Ascending aorta (tissue), 2 donors: ENCODE results near the gene MMP3. TPM values are rescaled to one million over a fixed set of nuclear protein-coding genes. Genes with fewer than 3 reads are reported as not detected.

ENCODE experiments used
- DNase-seq, 2 donors: peaks; one replicate each; pipeline ENCODE4 v3.0.0-alpha.2; 2019; ENCODE audit warnings: low spot score in 2 of 2
- H3K27ac ChIP-seq, 2 donors: fragments of 200-600 bp; sonication (generic); one replicate each; pipeline ENCODE4 v1.5.1; 2016 to 2017; ENCODE audit warnings: mild to moderate bottlenecking in 1 of 2
- H3K27me3 ChIP-seq: fragments of 200-600 bp; sonication (generic); one replicate; pipeline ENCODE4 v1.5.1; 2017
- H3K36me3 ChIP-seq, 2 donors: fragments of 200-600 bp; sonication (generic); one replicate each; pipeline ENCODE4 v1.5.1; 2016
- H3K4me1 ChIP-seq, 2 donors: fragments of 200-600 bp; sonication (generic); one replicate each; pipeline ENCODE4 v1.5.1; 2016 to 2017; ENCODE audit warnings: mild to moderate bottlenecking in 1 of 2
- H3K4me3 ChIP-seq, 2 donors: fragments of 200-600 bp; sonication (generic); one replicate each; pipeline ENCODE4 v1.5.1; 2016 to 2017; ENCODE audit warnings: mild to moderate bottlenecking in 1 of 2
- H3K9me3 ChIP-seq, 2 donors: fragments of 200-600 bp; sonication (generic); one replicate each; pipeline ENCODE4 v1.5.1; 2016
- CTCF ChIP-seq, 3 experiments: fragments of 200-600 bp in 2 of 3; fragments of 450-650 bp in 1 of 3; sonication (generic) in 2 of 3; IDR thresholded peaks; one replicate each; pipeline ENCODE4 v1.5.1; 2016 to 2019; ENCODE audit warnings: antibody characterized with exemption in 3 of 3, mild to moderate bottlenecking in 1 of 3, moderate library complexity in 1 of 3
- intact Hi-C: fragments of 100-400 bp; cut with DNase I; formaldehyde crosslinking; loops from one replicate; pipeline ENCODE4 v1.15.1; 2023
- total RNA-seq: library from RNA; depleted of rRNA; stranded (reverse); fragments of >200 nt; gene quantifications from one replicate; pipeline ENCODE4 v1.1.0, GENCODE V29; 2016

MMP3 gene
- total RNA-seq, 1 donor from 2014 or later = not detected

GRCh38 chr11:102840018-102840417 is 3.4 kb downstream of the MMP3 start:
- TF ChIP-seq CTCF (IDR thresholded peaks at IDR 0.05) = no peak
- intact Hi-C loops = no loop called here
- no peak overlapping the region for H3K27ac ChIP-seq
- H3K4me3 ChIP-seq = no peak overlapping the region
- no peaks in the 10 kb centered on the region for H3K9me3 ChIP-seq
- no peaks in the 10 kb centered on the region for H3K36me3 ChIP-seq
- DNase-seq = no peak
- H3K4me1 ChIP-seq = no peaks in the 10 kb centered on the region
- H3K27me3 ChIP-seq = no peaks in the 10 kb centered on the region

- Histone ChIP-seq H3K4me3 (no peak overlapping the region), H3K36me3 (no peaks in the 10 kb centered on the region), H3K27me3 (no peaks in the 10 kb centered on the region), H3K4me1 (no peaks in the 10 kb centered on the region), H3K9me3 (no peaks in the 10 kb centered on the region), H3K27ac (no peak overlapping the region)
- intact Hi-C loops = no loop called here
- no peak for TF ChIP-seq CTCF (IDR thresholded peaks at IDR 0.05)
- no peak for DNase-seq
Measured at GRCh38 chr11:102837646-102838045, 5.8 kb downstream of the MMP3 start.

GRCh38 chr11:102837156-102837555 is 6.3 kb downstream of the MMP3 start:
- no peak for TF ChIP-seq CTCF (IDR thresholded peaks at IDR 0.05)
- intact Hi-C loops = no loop called here
- no peaks in the 10 kb centered on the region for H3K27me3 ChIP-seq
- H3K4me3 ChIP-seq = no peak overlapping the region
- no peaks in the 10 kb centered on the region for H3K9me3 ChIP-seq
- DNase-seq = no peak
- no peak overlapping the region for H3K27ac ChIP-seq
- no peaks in the 10 kb centered on the region for H3K36me3 ChIP-seq
- H3K4me1 ChIP-seq = no peaks in the 10 kb centered on the region

GRCh38 chr11:102836290-102836875 is 7.0 kb downstream of the MMP3 start:
- Histone ChIP-seq H3K27me3 (no peaks in the 10 kb centered on the region), H3K9me3 (no peaks in the 10 kb centered on the region), H3K36me3 (no peaks in the 10 kb centered on the region), H3K4me3 (no peak overlapping the region), H3K27ac (no peak overlapping the region), H3K4me1 (no peaks in the 10 kb centered on the region)
- DNase-seq = no peak
- TF ChIP-seq CTCF (IDR thresholded peaks at IDR 0.05) = no peak
- intact Hi-C loops = no loop called here

- no peak overlapping the region for H3K4me3 ChIP-seq
- H3K27me3 ChIP-seq = no peaks in the 10 kb centered on the region
- intact Hi-C loops = no loop called here
- no peak overlapping the region for H3K27ac ChIP-seq
- H3K9me3 ChIP-seq = no peaks in the 10 kb centered on the region
- no peaks in the 10 kb centered on the region for H3K36me3 ChIP-seq
- no peak for TF ChIP-seq CTCF (IDR thresholded peaks at IDR 0.05)
- no peak for DNase-seq
- no peaks in the 10 kb centered on the region for H3K4me1 ChIP-seq
Measured at GRCh38 chr11:102833731-102834130, 9.7 kb downstream of the MMP3 start.

- no peaks in the 10 kb centered on the region for H3K4me1 ChIP-seq
- no peak for TF ChIP-seq CTCF (IDR thresholded peaks at IDR 0.05)
- no peaks in the 10 kb centered on the region for H3K36me3 ChIP-seq
- H3K4me3 ChIP-seq = no peak overlapping the region
- no peak for DNase-seq
- intact Hi-C loops = no loop called here
- no peaks in the 10 kb centered on the region for H3K9me3 ChIP-seq
- no peak overlapping the region for H3K27ac ChIP-seq
- H3K27me3 ChIP-seq = no peaks in the 10 kb centered on the region
Measured at GRCh38 chr11:102832612-102833011, 10.8 kb downstream of the MMP3 start.
